Skeletal muscle satellite cell (primary cell): Measurements from ENCODE around the gene BAZ1A.
"Not testable (repeated sequence)": the region's sequence is repeated elsewhere in the genome, so short reads cannot be mapped to it uniquely, and the experiment has no call there.

Experiments used
- H3K27me3 ChIP-seq: 2 replicates; pipeline ENCODE4 v1.7.0; 2013; ENCODE audit warnings: low read length; ENCODE audit not compliant: control insufficient read depth, insufficient read depth
- H3K36me3 ChIP-seq: 2 replicates; pipeline ENCODE4 v1.7.0; 2013; ENCODE audit warnings: mild to moderate bottlenecking, control low read depth, low read length; ENCODE audit not compliant: insufficient read depth
- H3K4me1 ChIP-seq: 2 replicates; pipeline ENCODE4 v1.7.0; 2013; ENCODE audit warnings: low read length; ENCODE audit not compliant: control insufficient read depth, insufficient read depth
- H3K4me2 ChIP-seq: 2 replicates; pipeline ENCODE4 v1.7.0; 2013; ENCODE audit warnings: mild to moderate bottlenecking, low read length
- H3K4me3 ChIP-seq: 2 replicates; pipeline ENCODE4 v1.7.0; 2013; ENCODE audit warnings: low read length
- H3K9ac ChIP-seq: 2 replicates; pipeline ENCODE4 v1.7.0; 2013; ENCODE audit warnings: mild to moderate bottlenecking, low read depth, low read length, moderate library complexity
- H3K9me3 ChIP-seq: replicated peaks from 2 replicates; pipeline ENCODE4 v1.7.0; 2013; ENCODE audit warnings: mild to moderate bottlenecking, control low read depth, low read length

The BAZ1A gene

DNA sequence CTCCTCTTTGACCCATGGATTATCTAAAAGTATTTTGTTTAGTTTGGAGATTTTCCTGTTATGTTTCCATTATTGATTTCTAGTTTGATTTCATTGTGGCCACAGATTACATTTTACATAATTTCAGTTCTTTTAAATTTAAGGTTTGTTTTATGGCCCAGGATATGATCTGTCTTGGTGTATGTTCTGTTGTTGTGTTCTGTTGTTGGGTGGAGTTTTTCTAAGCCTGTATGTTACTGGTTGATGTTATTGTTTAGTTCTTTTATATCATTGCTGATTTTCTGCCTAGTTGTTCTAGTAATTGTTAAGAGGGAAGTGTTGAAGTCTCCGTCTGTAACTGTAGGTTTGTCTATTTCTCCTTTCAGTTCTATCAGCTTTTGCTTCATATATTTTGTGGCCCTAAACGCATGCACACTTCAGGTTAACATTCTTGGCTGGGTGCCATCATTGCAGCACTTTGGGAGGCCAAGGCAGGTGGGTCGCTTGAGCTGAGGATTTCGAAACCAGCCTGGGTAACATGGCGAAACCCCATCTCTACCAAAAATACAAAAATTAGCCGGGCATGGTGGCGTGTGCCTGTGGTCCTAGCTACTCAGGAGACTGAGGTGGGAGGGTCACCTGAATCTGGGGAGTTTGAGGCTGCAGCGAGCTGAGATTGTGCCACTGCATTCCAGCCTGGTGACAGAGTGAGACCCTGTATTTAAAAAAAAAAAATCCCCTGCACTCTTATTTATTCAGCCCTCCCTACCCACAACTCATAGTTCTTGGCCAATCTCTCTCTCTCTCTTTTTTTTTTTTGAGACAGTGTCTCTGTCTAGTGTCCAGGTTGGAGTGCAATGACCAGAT is 132.7 kb downstream of the BAZ1A start:
- H3K36me3 ChIP-seq: no peaks in the 10 kb centered on the region
- H3K4me2 ChIP-seq: no peak overlapping the region
- H3K27me3 ChIP-seq: no peaks in the 10 kb centered on the region
- H3K4me3 ChIP-seq: no peak overlapping the region
- no peaks in the 10 kb centered on the region for H3K4me1 ChIP-seq
- no peak overlapping the region for H3K9ac ChIP-seq
- no peaks in the 10 kb centered on the region for H3K9me3 ChIP-seq

DNA sequence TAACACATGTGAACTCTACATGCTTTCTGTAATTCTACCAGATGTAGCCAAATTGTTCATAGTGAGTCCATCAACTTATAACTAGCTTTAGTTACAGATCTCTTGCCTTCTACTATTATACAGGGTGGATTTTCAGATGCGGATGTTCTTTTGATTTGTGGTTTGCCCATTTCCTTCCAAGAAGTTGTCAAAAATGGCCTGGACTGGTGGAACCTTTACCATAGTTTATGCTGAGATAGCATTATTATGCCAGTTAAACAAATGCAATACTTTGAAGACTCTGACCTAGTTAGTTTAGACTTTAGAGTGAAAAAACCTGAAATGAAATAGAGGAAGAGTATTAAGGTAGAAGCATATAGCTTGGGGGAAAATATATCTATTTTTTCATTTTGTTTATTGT is 133.3 kb downstream of the BAZ1A start:
- Histone ChIP-seq H3K4me2 (no peak overlapping the region), H3K9me3 (no peaks in the 10 kb centered on the region), H3K4me3 (no peak overlapping the region), H3K36me3 (no peaks in the 10 kb centered on the region), H3K4me1 (no peaks in the 10 kb centered on the region), H3K27me3 (no peaks in the 10 kb centered on the region), H3K9ac (no peak overlapping the region)

DNA sequence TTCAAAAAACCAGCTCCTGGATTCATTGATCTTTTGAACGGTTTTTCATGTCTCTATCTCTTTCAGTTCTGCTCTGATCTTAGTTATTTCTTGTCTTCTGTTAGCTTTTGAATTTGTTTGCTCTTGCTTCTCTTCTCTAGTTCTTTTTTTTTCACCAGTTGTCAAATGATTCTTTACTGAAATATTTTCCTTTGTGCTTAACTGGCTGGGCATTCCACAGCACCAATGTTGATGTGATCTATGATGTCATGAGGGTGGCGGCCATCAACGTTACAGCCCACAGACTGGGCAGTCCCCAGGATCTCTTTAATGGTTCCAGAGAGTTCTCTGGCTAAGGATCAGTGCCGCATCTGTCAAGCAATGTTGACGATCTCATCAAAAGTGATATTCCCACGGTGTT is 135.0 kb downstream of the BAZ1A start:
- not testable (repeated sequence) for H3K4me3 ChIP-seq, H3K36me3 ChIP-seq, H3K4me1 ChIP-seq, H3K27me3 ChIP-seq, H3K9me3 ChIP-seq, H3K9ac ChIP-seq, H3K4me2 ChIP-seq

DNA sequence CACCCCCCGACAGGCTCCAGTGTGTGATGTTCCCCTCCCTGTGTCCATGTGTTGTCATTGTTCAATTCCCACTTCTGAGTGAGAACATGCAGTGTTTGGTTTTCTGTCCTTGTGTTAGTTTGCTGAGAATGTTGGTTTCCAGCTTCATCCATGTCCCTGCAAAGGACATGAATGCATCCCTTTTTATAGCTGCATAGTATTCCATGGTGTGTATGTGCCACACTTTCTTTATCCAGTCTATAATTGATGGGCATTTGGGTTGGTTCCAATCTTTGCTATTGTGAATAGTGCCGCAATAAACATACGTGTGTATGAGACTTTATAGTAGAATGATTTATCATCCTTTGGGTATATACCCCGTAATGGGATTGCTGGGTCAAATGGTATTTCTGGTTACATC is 138.1 kb downstream of the BAZ1A start:
- H3K4me1 ChIP-seq, H3K4me3 ChIP-seq, H3K27me3 ChIP-seq, H3K36me3 ChIP-seq, H3K9ac ChIP-seq, H3K4me2 ChIP-seq, H3K9me3 ChIP-seq: not testable (repeated sequence)

DNA sequence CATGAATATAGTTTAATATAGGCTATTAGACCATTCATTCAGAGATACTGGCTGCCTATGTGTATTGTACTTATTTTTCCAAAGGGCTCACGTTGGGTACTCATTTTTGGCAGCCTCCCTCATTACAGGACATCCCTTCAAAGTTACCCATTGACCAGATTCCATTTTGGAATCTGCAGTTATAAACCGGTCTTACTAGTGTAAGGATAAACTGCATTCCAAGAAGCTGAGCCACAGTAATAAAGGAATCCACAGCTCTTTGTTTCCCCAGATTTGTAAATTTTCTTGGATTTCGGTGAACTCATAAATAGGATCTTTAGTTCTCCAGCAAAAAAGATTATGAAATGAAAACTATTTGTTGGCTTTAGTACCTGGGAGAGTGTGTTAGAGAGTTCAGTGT is 141.9 kb downstream of the BAZ1A start:
- Histone ChIP-seq H3K9ac (no peak overlapping the region), H3K9me3 (no peaks in the 10 kb centered on the region), H3K4me2 (no peak overlapping the region), H3K4me3 (no peak overlapping the region), H3K4me1 (peaks cover 7% of the 10 kb centered on the region), H3K36me3 (no peaks in the 10 kb centered on the region), H3K27me3 (no peaks in the 10 kb centered on the region)

DNA sequence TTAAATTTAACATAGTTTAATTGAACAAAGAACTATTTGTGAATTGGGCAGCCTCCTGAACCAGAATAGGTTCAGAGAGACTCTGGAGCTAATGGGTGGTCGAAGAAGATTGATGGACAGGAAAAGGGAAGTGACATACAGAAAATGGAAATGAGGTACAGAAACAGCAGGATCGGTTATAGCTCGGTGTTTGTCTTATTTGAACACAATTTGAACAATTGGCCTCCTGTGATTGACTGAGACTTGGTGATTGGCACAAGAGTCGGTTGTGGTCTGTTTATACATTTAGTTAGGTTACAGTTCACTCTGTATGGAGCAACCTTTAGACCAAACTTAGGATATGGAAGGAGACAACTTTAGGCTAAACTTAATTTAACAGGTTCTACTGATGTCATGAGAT is 142.4 kb downstream of the BAZ1A start:
- Histone ChIP-seq H3K36me3 (no peaks in the 10 kb centered on the region), H3K4me3 (no peak overlapping the region), H3K9me3 (no peaks in the 10 kb centered on the region), H3K4me1 (peaks cover 7% of the 10 kb centered on the region), H3K4me2 (no peak overlapping the region), H3K27me3 (no peaks in the 10 kb centered on the region), H3K9ac (no peak overlapping the region)

DNA sequence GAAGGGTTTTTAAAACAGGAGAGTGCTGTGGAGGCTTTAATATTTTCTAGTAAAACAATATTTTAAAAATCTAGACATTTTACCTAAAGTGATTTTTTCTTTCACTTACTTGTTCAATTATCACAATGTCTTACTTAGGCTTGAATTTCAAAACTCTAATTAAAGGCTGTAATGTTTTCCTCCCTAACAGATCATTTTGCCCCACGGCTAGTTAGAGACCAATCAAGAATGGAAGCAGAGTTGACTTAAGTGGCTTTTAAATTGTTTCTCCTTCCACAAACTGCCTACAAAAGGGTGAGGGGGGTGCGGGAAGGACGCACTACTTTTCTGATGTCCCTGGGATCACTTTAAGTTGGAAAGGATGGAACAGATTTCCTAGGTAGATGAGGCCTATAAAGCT is 151.3 kb downstream of the BAZ1A start:
- H3K4me3 ChIP-seq: no peak overlapping the region
- no peak overlapping the region for H3K9ac ChIP-seq
- no peaks in the 10 kb centered on the region for H3K9me3 ChIP-seq

DNA sequence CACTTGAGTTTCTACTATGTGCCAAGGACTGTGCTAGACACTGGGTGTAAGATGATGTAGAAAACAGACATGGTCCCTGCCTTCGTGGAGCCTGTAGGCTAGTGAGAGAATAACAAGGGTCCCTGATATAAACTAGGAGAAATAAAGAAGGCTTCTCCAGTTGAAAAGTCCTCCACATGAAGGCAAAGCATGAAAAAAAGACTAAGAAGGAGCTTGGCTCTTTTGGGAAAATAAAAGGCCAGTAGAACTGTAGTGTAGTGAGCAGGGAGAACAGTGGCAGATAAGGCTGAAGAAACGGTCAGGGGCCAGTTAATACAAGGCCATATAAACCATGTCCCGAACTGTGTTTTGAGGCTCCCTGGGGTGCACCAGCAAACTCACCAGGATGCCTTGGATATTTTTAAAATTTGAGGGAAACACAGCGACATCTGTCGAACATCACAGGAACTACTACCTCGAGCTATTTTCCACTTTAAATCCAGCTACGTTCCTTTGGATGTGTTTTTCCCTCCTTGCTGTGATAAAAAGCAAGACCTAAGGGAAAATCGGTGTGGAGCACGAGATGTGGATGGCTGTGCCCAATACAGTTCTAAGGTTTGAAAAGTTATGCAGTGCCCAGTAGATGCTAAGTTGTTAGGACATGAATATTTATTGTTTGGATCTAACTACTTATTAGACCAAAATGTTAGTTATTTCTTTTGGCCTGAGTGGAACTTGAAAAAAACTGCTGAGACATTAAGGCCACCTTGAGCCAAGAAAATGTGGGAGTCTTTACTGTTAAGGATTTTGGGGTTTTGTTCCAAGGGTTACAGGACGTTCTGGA is 152.2 kb downstream of the BAZ1A start:
- Histone ChIP-seq H3K4me2 (peak overlapping the region; percentile 53), H3K9ac (peak overlapping the region; percentile 6), H3K36me3 (no peaks in the 10 kb centered on the region), H3K27me3 (no peaks in the 10 kb centered on the region), H3K9me3 (no peaks in the 10 kb centered on the region), H3K4me3 (no peak overlapping the region), H3K4me1 (peaks cover 11% of the 10 kb centered on the region)

More for the DNA sequence above, 151.3 kb downstream of the BAZ1A start:
- H3K27me3 ChIP-seq: no peaks in the 10 kb centered on the region
- peaks cover 7% of the 10 kb centered on the region for H3K4me1 ChIP-seq
- no peak overlapping the region for H3K4me2 ChIP-seq
- no peaks in the 10 kb centered on the region for H3K36me3 ChIP-seq

DNA sequence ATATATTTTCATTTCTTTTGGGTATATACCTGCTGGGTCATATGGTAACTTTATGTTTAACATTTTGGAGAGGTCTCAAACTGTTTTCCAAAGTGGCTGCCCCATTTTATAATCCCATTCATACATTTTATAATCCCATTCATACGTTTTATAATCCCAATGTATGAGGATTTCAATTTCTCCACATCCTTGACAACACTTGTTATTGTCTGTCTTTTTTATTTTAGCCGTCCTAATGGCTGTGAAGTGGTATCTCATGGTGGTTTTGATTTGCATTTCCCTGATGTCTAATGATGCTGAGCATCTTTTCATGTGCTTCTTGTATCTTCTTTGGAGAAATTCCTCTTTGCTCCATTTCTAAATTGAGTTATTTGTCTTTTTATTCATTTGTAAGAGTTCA is 154.0 kb downstream of the BAZ1A start:
- H3K27me3 ChIP-seq: no peaks in the 10 kb centered on the region
- no peaks in the 10 kb centered on the region for H3K36me3 ChIP-seq
- H3K4me1 ChIP-seq: peaks cover 11% of the 10 kb centered on the region
- H3K4me2 ChIP-seq: no peak overlapping the region
- H3K4me3 ChIP-seq: no peak overlapping the region
- no peaks in the 10 kb centered on the region for H3K9me3 ChIP-seq
- no peak overlapping the region for H3K9ac ChIP-seq

DNA sequence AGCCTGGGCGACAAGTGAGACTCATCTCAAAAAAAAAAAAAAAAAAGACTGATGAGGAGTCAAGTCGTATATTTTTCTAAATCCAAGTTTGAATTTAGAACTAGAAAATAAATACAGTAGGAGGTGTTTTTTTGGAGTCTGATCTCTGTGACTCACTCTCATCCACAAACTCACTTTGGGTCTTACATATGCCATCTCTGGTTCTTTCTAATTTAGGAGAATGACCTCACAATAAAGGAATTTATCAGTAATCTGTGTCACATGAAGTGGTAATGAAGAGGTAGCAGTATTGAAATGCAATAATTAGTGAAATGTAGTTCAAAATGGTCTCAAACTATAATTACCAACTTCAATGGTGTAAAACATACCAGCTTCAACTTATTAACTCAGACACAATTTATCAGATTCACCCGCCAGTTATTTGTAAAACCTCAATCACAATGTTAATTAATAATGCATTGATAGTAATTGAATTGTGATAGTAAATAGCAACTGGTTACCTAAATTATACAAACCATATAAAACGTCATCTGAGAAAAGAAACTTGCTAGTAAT is 156.3 kb downstream of the BAZ1A start:
- Histone ChIP-seq H3K4me1 (peaks cover 21% of the 10 kb centered on the region), H3K27me3 (no peaks in the 10 kb centered on the region), H3K9me3 (no peaks in the 10 kb centered on the region), H3K36me3 (no peaks in the 10 kb centered on the region), H3K4me3 (no peak overlapping the region), H3K9ac (no peak overlapping the region), H3K4me2 (no peak overlapping the region)

DNA sequence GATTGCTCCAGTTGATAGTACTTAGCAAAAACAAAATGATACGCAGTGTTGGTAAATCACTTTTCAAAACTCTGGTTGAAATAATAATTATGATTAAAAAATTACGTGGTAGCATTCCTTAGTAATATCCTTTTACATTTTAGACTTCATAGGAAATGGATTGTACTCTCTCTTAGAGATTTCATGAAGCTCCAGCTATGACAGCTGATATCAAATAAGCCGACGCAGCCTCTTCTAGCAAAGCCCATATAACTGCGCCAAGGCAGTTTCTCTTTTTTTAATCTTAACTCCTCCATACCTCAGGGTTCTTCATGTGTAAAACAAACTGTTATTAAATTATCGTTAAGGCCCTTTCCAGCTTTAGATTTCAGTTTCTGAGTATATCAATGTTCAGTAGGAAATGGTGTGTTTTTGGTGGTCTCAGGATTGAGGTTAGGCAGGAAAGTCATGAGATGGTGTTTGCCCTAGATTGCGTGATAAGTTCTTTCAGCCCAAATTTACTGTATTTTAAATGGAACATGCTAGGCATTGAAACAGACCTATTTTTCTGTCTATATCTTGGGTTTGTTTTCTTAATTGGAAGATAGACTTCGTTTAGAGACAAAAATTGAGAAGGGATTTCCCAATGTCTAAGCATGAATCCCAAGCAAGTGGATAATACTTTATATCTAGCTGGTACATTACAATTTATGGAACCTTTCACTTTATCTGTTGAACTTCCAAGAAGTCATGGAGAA is 159.9 kb downstream of the BAZ1A start:
- peak overlapping the region; percentile 91 for H3K4me2 ChIP-seq
- H3K9me3 ChIP-seq: no peaks in the 10 kb centered on the region
- H3K27me3 ChIP-seq: no peaks in the 10 kb centered on the region
- peaks cover 9% of the 10 kb centered on the region for H3K36me3 ChIP-seq
- peak overlapping the region; percentile 97 for H3K9ac ChIP-seq
- peak overlapping the region; percentile 90 for H3K4me3 ChIP-seq
- peaks cover 39% of the 10 kb centered on the region for H3K4me1 ChIP-seq
